GM11168 (cell line): ENCODE data around the gene PLA2G6.

Experiments
- in situ Hi-C: fragments of 300-500 bp; cut with MboI; formaldehyde crosslinking; loops from one replicate; pipeline ENCODE4 v1.12.0; 2022; ENCODE audit warnings: low sequenced_read_pairs; ENCODE audit not compliant: unreplicated experiment

PLA2G6 gene

GRCh38 chr22:38075105-38075825 is 106.4 kb downstream of the PLA2G6 start:
- in situ Hi-C loops, result no loop called here

- in situ Hi-C loops, result loop anchor here (25.0 kb wide), 1 partner anchor 488 kb away; the partner anchor contains the start of gene DMC1
These were observed 107.2 kb downstream of the PLA2G6 start for GRCh38 chr22:38074181-38075104.

GRCh38 chr22:38073150-38074130 is 108.2 kb downstream of the PLA2G6 start:
- in situ Hi-C loops, result loop anchor here (25.0 kb wide), 1 partner anchor 489 kb away; the partner anchor contains the start of gene DMC1

GRCh38 chr22:38072322-38073149 is 109.1 kb downstream of the PLA2G6 start:
- in situ Hi-C loops, result loop anchor here (25.0 kb wide), 1 partner anchor 490 kb away; the partner anchor contains the start of gene DMC1

- in situ Hi-C loops, result loop anchor here (25.0 kb wide), 1 partner anchor 491 kb away; the partner anchor contains the start of gene DMC1
These were observed 110.0 kb downstream of the PLA2G6 start for GRCh38 chr22:38071421-38072321.

- in situ Hi-C loops, result loop anchor here (25.0 kb wide), 1 partner anchor 492 kb away; the partner anchor contains the start of gene DMC1
These were observed 111.2 kb downstream of the PLA2G6 start for GRCh38 chr22:38070250-38070921.

- in situ Hi-C loops, result loop anchor here (25.0 kb wide), 1 partner anchor 493 kb away; the partner anchor contains the start of gene DMC1
These were observed 112.0 kb downstream of the PLA2G6 start for GRCh38 chr22:38069372-38070249.

- in situ Hi-C loops, result loop anchor here (25.0 kb wide), 1 partner anchor 493 kb away; the partner anchor contains the start of gene DMC1
These were observed 112.8 kb downstream of the PLA2G6 start for GRCh38 chr22:38068641-38069371.

GRCh38 chr22:38067761-38068360 is 113.8 kb downstream of the PLA2G6 start:
- in situ Hi-C loops, result loop anchor here (25.0 kb wide), 1 partner anchor 494 kb away; the partner anchor contains the start of gene DMC1

GRCh38 chr22:38067028-38067415 is 114.6 kb downstream of the PLA2G6 start:
- in situ Hi-C loops, result loop anchor here (25.0 kb wide), 1 partner anchor 495 kb away; the partner anchor contains the start of gene DMC1

- in situ Hi-C loops, result loop anchor here (25.0 kb wide), 1 partner anchor 496 kb away; the partner anchor contains the start of gene DMC1
These were observed 115.1 kb downstream of the PLA2G6 start for GRCh38 chr22:38066381-38067027.

- in situ Hi-C loops, result loop anchor here (25.0 kb wide), 1 partner anchor 497 kb away; the partner anchor contains the start of gene DMC1
These were observed 116.1 kb downstream of the PLA2G6 start for GRCh38 chr22:38065539-38065938.

- in situ Hi-C loops, result loop anchor here (25.0 kb wide), 1 partner anchor 500 kb away; the partner anchor contains the start of gene DMC1
These were observed 118.8 kb downstream of the PLA2G6 start for GRCh38 chr22:38062791-38063190.
